GM23338 (cell line): ENCODE data around the gene RNF215. TPM values are rescaled to one million over a fixed set of nuclear protein-coding genes. Genes with fewer than 3 reads are reported as not detected.

Source experiments
- ATAC-seq: fragments of 200-7000 bp; cut with Tn5 transposase; 3 replicates; pipeline ENCODE4 v1.9.1; 2020
- DNase-seq: peaks from one replicate; pipeline ENCODE4 v3.0.0-alpha.2; 2015; ENCODE audit warnings: low spot score
- H2AFZ ChIP-seq: fragments of 200-600 bp; sonication (generic); 2 replicates; pipeline ENCODE4 v1.8.0; 2016; ENCODE audit warnings: antibody characterized with exemption, mild to moderate bottlenecking, moderate library complexity
- H3F3A ChIP-seq: fragments of 200-600 bp; sonication (generic); replicated peaks from 2 replicates; pipeline ENCODE4 v1.8.0; 2017; ENCODE audit warnings: antibody characterized with exemption, mixed run types, low read depth
- H3K27ac ChIP-seq: fragments of 200-600 bp; sonication (generic); 2 replicates; pipeline ENCODE4 v1.6.1; 2016; ENCODE audit warnings: low read depth
- H3K27me3 ChIP-seq: fragments of 200-600 bp; sonication (generic); 2 replicates; pipeline ENCODE4 v1.8.0; 2016; ENCODE audit warnings: mild to moderate bottlenecking, mixed run types, moderate library complexity; ENCODE audit not compliant: insufficient read depth
- H3K36me3 ChIP-seq: fragments of 200-600 bp; sonication (generic); 2 replicates; pipeline ENCODE4 v1.8.0; 2016; ENCODE audit warnings: mild to moderate bottlenecking; ENCODE audit not compliant: insufficient read depth
- H3K4me1 ChIP-seq: fragments of 200-600 bp; sonication (generic); 2 replicates; pipeline ENCODE4 v1.8.0; 2016; ENCODE audit warnings: mild to moderate bottlenecking, moderate library complexity; ENCODE audit not compliant: insufficient read depth
- H3K4me2 ChIP-seq: fragments of 200-600 bp; sonication (generic); 2 replicates; pipeline ENCODE4 v1.7.1; 2017; ENCODE audit warnings: mixed run types
- H3K4me3 ChIP-seq: fragments of 200-600 bp; sonication (generic); 2 replicates; pipeline ENCODE4 v1.6.1; 2016; ENCODE audit warnings: mixed run types
- H3K79me2 ChIP-seq: fragments of 200-600 bp; sonication (generic); replicated peaks from 2 replicates; pipeline ENCODE4 v1.8.0; 2017; ENCODE audit warnings: mild to moderate bottlenecking; ENCODE audit not compliant: insufficient read depth
- H3K9me2 ChIP-seq: fragments of 200-600 bp; sonication (generic); 2 replicates; pipeline ENCODE4 v1.8.0; 2017; ENCODE audit not compliant: insufficient read depth
- H4K20me1 ChIP-seq: fragments of 200-600 bp; sonication (generic); replicated peaks from 2 replicates; pipeline ENCODE4 v1.8.0; 2017; ENCODE audit warnings: mild to moderate bottlenecking; ENCODE audit not compliant: insufficient read depth
- H3K27ac Mint-ChIP-seq: 2 replicates; pipeline ENCODE4 v1.8.0; 2020; ENCODE audit warnings: inconsistent platforms, mild to moderate bottlenecking, moderate library complexity, mixed read lengths
- H3K27me3 Mint-ChIP-seq: 3 replicates; pipeline ENCODE4 v1.8.0; 2022; ENCODE audit warnings: low read depth, mild to moderate bottlenecking, moderate library complexity, mixed read lengths, inconsistent platforms; ENCODE audit not compliant: insufficient read depth, poor library complexity
- H3K36me3 Mint-ChIP-seq: 3 replicates; pipeline ENCODE4 v1.8.0; 2021; ENCODE audit warnings: low read depth, mild to moderate bottlenecking, inconsistent platforms, moderate library complexity, mixed read lengths
- H3K4me1 Mint-ChIP-seq: 3 replicates; pipeline ENCODE4 v1.8.0; 2020; ENCODE audit warnings: mild to moderate bottlenecking, inconsistent platforms, mixed read lengths
- H3K4me3 Mint-ChIP-seq: 3 replicates; pipeline ENCODE4 v1.8.0; 2021; ENCODE audit warnings: moderate library complexity, mild to moderate bottlenecking, inconsistent platforms, mixed read lengths
- H3K9me3 Mint-ChIP-seq: 3 replicates; pipeline ENCODE4 v1.8.0; 2020; ENCODE audit warnings: moderate library complexity, mild to moderate bottlenecking, inconsistent platforms, mixed read lengths
- CREB1 ChIP-seq: fragments of 250-450 bp; sonication (Bioruptor Pico); IDR thresholded peaks from 2 replicates; pipeline ENCODE4 v1.5.0; 2020; ENCODE audit warnings: low read depth, mild to moderate bottlenecking, moderate library complexity
- CTCF ChIP-seq, 2 experiments: fragments of 200-600 bp in 1 of 2; sonication (generic) in 1 of 2; conservative IDR thresholded peaks; 2 replicates each; pipeline versions ENCODE4 v1.5.1 to v1.6.1; 2016 to 2017; ENCODE audit warnings: antibody characterized with exemption in 2 of 2, low read depth in 2 of 2, mild to moderate bottlenecking in 2 of 2, moderate library complexity in 1 of 2
- EZH2 ChIP-seq: fragments of 200-600 bp; sonication (generic); IDR thresholded peaks from one replicate; pipeline ENCODE4 v1.8.0; 2017; ENCODE audit warnings: antibody characterized with exemption, mild to moderate bottlenecking, low read depth; ENCODE audit not compliant: unreplicated experiment
- EZH2phosphoT487 ChIP-seq: fragments of 200-600 bp; sonication (generic); IDR thresholded peaks from one replicate; pipeline ENCODE4 v1.8.1; 2018; ENCODE audit warnings: antibody characterized with exemption; ENCODE audit not compliant: unreplicated experiment
- JUNB ChIP-seq: IDR thresholded peaks from one replicate; pipeline ENCODE4 v1.6.1; 2016; ENCODE audit warnings: antibody characterized with exemption; ENCODE audit not compliant: unreplicated experiment
- NANOG ChIP-seq: IDR thresholded peaks from 2 replicates; pipeline ENCODE4 v1.6.1; 2016; ENCODE audit warnings: antibody characterized with exemption, borderline replicate concordance
- POLR2AphosphoS5 ChIP-seq: IDR thresholded peaks from 2 replicates; pipeline ENCODE4 v1.6.1; 2016; ENCODE audit warnings: antibody characterized with exemption, low read depth
- STAT1 ChIP-seq: IDR thresholded peaks from one replicate; pipeline ENCODE4 v1.6.1; 2016; ENCODE audit warnings: antibody characterized with exemption; ENCODE audit not compliant: unreplicated experiment
- ZNF331 ChIP-seq: fragments of 250-450 bp; sonication (Bioruptor Pico); IDR thresholded peaks from 2 replicates; pipeline ENCODE4 v1.5.0; 2020; ENCODE audit warnings: low read depth, mild to moderate bottlenecking, moderate library complexity
- polyA plus RNA-seq: library from polyadenylated mRNA; unstranded; fragments of >200 nt; fragmentation: Nextera tagmentation; extraction: Ambion mirVana; gene quantifications from 2 replicates; pipeline ENCODE4 v1.2.1, GENCODE V29; 2016
- total RNA-seq: library from RNA; depleted of rRNA; stranded (reverse); fragments of >200 nt; shearing (Covaris generic); gene quantifications from 2 replicates; pipeline ENCODE4 v1.2.3, GENCODE V29; 2014
- TF ChIP-seq, protein P1 (sequence below): IDR thresholded peaks from one replicate; pipeline ENCODE4 v1.6.1; 2018; ENCODE audit warnings: antibody characterized with exemption; ENCODE audit not compliant: unreplicated experiment
- TF ChIP-seq, protein P2 (sequence below): IDR thresholded peaks from 2 replicates; pipeline ENCODE4 v1.6.1; 2016; ENCODE audit warnings: antibody characterized with exemption

Gene RNF215
- total and polyA plus RNA-seq, 2 experiments from 2014 or later: 3.3 to 13.9 TPM

DNA sequence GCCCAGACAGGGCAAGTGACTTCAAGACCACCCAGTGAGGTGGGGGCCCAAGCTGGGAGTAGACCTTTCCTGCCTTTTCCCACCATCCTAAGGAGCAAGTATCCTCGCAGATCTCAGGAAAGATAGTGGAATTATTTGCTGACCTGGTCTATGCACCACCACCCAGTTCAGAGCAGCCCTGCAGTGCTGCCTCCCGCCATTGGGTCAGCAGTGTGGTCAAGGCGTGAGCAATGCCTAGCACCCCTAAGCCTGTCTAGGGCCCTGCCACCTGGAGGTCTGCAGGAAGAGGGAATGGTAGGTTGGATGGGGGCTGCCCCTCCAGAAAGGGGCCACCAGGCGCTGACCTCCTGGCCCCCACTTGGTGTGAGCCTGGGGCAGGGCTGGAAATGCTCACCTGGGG is 44.9 kb upstream of the RNF215 start (continued):
- TF ChIP-seq, protein P1, sequence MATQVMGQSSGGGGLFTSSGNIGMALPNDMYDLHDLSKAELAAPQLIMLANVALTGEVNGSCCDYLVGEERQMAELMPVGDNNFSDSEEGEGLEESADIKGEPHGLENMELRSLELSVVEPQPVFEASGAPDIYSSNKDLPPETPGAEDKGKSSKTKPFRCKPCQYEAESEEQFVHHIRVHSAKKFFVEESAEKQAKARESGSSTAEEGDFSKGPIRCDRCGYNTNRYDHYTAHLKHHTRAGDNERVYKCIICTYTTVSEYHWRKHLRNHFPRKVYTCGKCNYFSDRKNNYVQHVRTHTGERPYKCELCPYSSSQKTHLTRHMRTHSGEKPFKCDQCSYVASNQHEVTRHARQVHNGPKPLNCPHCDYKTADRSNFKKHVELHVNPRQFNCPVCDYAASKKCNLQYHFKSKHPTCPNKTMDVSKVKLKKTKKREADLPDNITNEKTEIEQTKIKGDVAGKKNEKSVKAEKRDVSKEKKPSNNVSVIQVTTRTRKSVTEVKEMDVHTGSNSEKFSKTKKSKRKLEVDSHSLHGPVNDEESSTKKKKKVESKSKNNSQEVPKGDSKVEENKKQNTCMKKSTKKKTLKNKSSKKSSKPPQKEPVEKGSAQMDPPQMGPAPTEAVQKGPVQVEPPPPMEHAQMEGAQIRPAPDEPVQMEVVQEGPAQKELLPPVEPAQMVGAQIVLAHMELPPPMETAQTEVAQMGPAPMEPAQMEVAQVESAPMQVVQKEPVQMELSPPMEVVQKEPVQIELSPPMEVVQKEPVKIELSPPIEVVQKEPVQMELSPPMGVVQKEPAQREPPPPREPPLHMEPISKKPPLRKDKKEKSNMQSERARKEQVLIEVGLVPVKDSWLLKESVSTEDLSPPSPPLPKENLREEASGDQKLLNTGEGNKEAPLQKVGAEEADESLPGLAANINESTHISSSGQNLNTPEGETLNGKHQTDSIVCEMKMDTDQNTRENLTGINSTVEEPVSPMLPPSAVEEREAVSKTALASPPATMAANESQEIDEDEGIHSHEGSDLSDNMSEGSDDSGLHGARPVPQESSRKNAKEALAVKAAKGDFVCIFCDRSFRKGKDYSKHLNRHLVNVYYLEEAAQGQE: no peak
- TF ChIP-seq STAT1: no peak
- no peak for TF ChIP-seq NANOG
- TF ChIP-seq CREB1 (CRISPR knock-in tag): no peak
- TF ChIP-seq EZH2: no peak
- TF ChIP-seq EZH2phosphoT487: no peak
- no peak for TF ChIP-seq JUNB

GRCh38 chr22:30430933-30431332 is 43.7 kb upstream of the RNF215 start:
- no peak overlapping the region for H3K27ac Mint-ChIP-seq
- ATAC-seq: no peak; the same call in 2 of the 3 replicates
- Histone ChIP-seq H4K20me1 (no peaks in the 10 kb centered on the region), H2AFZ (no peak overlapping the region), H3K9me2 (0 out of 2 replicates have a peak, but pooled peaks cover 4% of the 10 kb centered on the region), H3K4me2 (no peak overlapping the region), H3K36me3 (no peaks in the 10 kb centered on the region; the same call in 1 of the 2 replicates), H3K4me3 (no peak overlapping the region), H3F3A (peaks cover 3% of the 10 kb centered on the region; the same call in 1 of the 2 replicates), H3K4me1 (no peaks in the 10 kb centered on the region; the same call in 1 of the 2 replicates), H3K27ac (no peak overlapping the region), H3K27me3 (no peaks in the 10 kb centered on the region), H3K79me2 (no peaks in the 10 kb centered on the region)
- H3K36me3 Mint-ChIP-seq: peaks cover 15% of the 10 kb centered on the region
- peaks cover 6% of the 10 kb centered on the region for H3K9me3 Mint-ChIP-seq
- no peak overlapping the region for H3K4me3 Mint-ChIP-seq
- peak; percentile 41 for DNase-seq
- TF ChIP-seq CTCF (conservative IDR thresholded peaks at IDR 0.05; ENCODE audit: low read depth in 2 of 2): peak; percentile 21 to 57; a peak in 2 of 4 replicates
- no peak for TF ChIP-seq JUNB
- peaks cover 13% of the 10 kb centered on the region for H3K4me1 Mint-ChIP-seq
- peaks cover 8% of the 10 kb centered on the region for H3K27me3 Mint-ChIP-seq

GRCh38 chr22:30429887-30430286 is 42.7 kb upstream of the RNF215 start:
- TF ChIP-seq, protein P2, sequence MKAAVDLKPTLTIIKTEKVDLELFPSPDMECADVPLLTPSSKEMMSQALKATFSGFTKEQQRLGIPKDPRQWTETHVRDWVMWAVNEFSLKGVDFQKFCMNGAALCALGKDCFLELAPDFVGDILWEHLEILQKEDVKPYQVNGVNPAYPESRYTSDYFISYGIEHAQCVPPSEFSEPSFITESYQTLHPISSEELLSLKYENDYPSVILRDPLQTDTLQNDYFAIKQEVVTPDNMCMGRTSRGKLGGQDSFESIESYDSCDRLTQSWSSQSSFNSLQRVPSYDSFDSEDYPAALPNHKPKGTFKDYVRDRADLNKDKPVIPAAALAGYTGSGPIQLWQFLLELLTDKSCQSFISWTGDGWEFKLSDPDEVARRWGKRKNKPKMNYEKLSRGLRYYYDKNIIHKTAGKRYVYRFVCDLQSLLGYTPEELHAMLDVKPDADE: no peak
- TF ChIP-seq ZNF331 (CRISPR knock-in tag) (no peak), EZH2phosphoT487 (no peak), NANOG (no peak), POLR2AphosphoS5 (no peak), CTCF (conservative IDR thresholded peaks at IDR 0.05; ENCODE audit: low read depth in 2 of 2) (no peak), JUNB (no peak)
- peaks cover 11% of the 10 kb centered on the region for H3K27me3 Mint-ChIP-seq
- ATAC-seq: no peak
- H3K27ac ChIP-seq: no peak overlapping the region
- H3K4me1 ChIP-seq: no peaks in the 10 kb centered on the region; the same call in 1 of the 2 replicates
- H3K27me3 ChIP-seq: no peaks in the 10 kb centered on the region
- H2AFZ ChIP-seq: no peak overlapping the region
- H3K4me2 ChIP-seq: no peak overlapping the region
- peaks cover 11% of the 10 kb centered on the region; the same call in 2 of the 3 replicates for H3K4me1 Mint-ChIP-seq
- no peaks in the 10 kb centered on the region for H4K20me1 ChIP-seq
- H3K36me3 ChIP-seq: no peaks in the 10 kb centered on the region; the same call in 1 of the 2 replicates
- peaks cover 11% of the 10 kb centered on the region for H3K36me3 Mint-ChIP-seq
- H3F3A ChIP-seq: peaks cover 8% of the 10 kb centered on the region
- no peak overlapping the region for H3K4me3 ChIP-seq
- DNase-seq: peak; percentile 53
- H3K27ac Mint-ChIP-seq: no peak overlapping the region
- no peaks in the 10 kb centered on the region for H3K9me3 Mint-ChIP-seq
- 0 out of 2 replicates have a peak, but pooled peaks cover 3% of the 10 kb centered on the region for H3K9me2 ChIP-seq
- no peak overlapping the region for H3K4me3 Mint-ChIP-seq
- no peaks in the 10 kb centered on the region for H3K79me2 ChIP-seq
